B cell (primary cell): ENCODE measurements around the gene ETV6. TPM values are rescaled to one million over a fixed set of nuclear protein-coding genes. Genes with fewer than 3 reads are reported as not detected.

Source experiments
- ATAC-seq: fragments of 200-7000 bp; cut with Tn5 transposase; one replicate; pipeline ENCODE4 v1.10.0; 2021; ENCODE audit warnings: low read depth, mild to moderate bottlenecking, moderate number of reproducible peaks, moderate library complexity
- CTCF ChIA-PET: fragments of 350-600 bp; sonication (Branson Sonifier 250); formaldehyde crosslinking; loops from one replicate; lab custom pipeline; 2021; ENCODE audit warnings: antibody characterized with exemption, inconsistent platforms; lab: Charles Lee
- POLR2A ChIA-PET: fragments of 350-600 bp; sonication (Branson Sonifier 250); formaldehyde crosslinking; loops from one replicate; lab custom pipeline; 2021; ENCODE audit warnings: antibody characterized with exemption; lab: Charles Lee
- DNase-seq: peaks from one replicate; pipeline ENCODE4 v3.0.0; 2013
- H2AFZ ChIP-seq: 2 replicates; pipeline ENCODE4 v1.6.1; 2012; ENCODE audit warnings: mild to moderate bottlenecking, low read depth, low read length; ENCODE audit not compliant: insufficient read depth, poor library complexity, severe bottlenecking
- H3K27ac ChIP-seq, 2 donors: 1 replicate in 1 of 2; 2 replicates in 1 of 2; pipeline ENCODE4 v1.5.1; 2012 to 2013; ENCODE audit warnings: low read length in 2 of 2, mild to moderate bottlenecking in 2 of 2, moderate library complexity in 1 of 2
- H3K27me3 ChIP-seq, 4 experiments: fragments of 200-600 bp in 1 of 4; sonication (generic) in 1 of 4; replicated peaks in 1 of 4; 1 replicate in 2 of 4; 2 replicates in 2 of 4; pipeline versions ENCODE4 v1.6.1 to v1.7.0; 2013 to 2016; ENCODE audit warnings: low read length in 3 of 4, mild to moderate bottlenecking in 2 of 4, mixed read lengths in 1 of 4, moderate library complexity in 1 of 4; ENCODE audit not compliant: insufficient read depth in 4 of 4, control insufficient read depth in 3 of 4; ENCODE audit errors: control extremely low read depth in 1 of 4
- H3K36me3 ChIP-seq, 2 experiments: replicated peaks in 1 of 2; 1 replicate in 1 of 2; 2 replicates in 1 of 2; pipeline versions ENCODE4 v1.6.1 to v1.7.1; 2013; ENCODE audit warnings: low read length in 1 of 2; ENCODE audit not compliant: insufficient read depth in 2 of 2, control insufficient read depth in 1 of 2; ENCODE audit errors: control extremely low read depth in 1 of 2, extremely low read depth in 1 of 2
- H3K4me1 ChIP-seq, 2 donors: fragments of 200-600 bp in 1 of 2; sonication (generic) in 1 of 2; 1 replicate in 1 of 2; 2 replicates in 1 of 2; pipeline versions ENCODE4 v1.5.1 to v1.6.1; 2013 to 2017; ENCODE audit warnings: low read length in 2 of 2; ENCODE audit not compliant: control insufficient read depth in 2 of 2, insufficient read depth in 2 of 2
- H3K4me2 ChIP-seq: replicated peaks from 2 replicates; pipeline ENCODE3; 2012; ENCODE audit warnings: mild to moderate bottlenecking, low read depth, low read length; ENCODE audit not compliant: poor library complexity, severe bottlenecking
- H3K4me3 ChIP-seq, 5 experiments: fragments of 200-600 bp in 1 of 5; sonication (generic) in 1 of 5; 1 replicate in 3 of 5; 2 replicates in 2 of 5; pipeline versions ENCODE4 v1.5.1 to v1.7.0; 2011 to 2016; ENCODE audit warnings: low read length in 4 of 5, mild to moderate bottlenecking in 4 of 5, low read depth in 2 of 5, control low read depth in 1 of 5, moderate library complexity in 1 of 5; ENCODE audit not compliant: insufficient read depth in 1 of 5; ENCODE audit errors: control extremely low read depth in 1 of 5, extremely low read depth in 1 of 5
- H3K79me2 ChIP-seq: fragments of 200-600 bp; sonication (generic); one replicate; pipeline ENCODE4 v1.6.0; 2016; ENCODE audit warnings: low read length; ENCODE audit not compliant: control insufficient read depth, insufficient read depth
- H3K9ac ChIP-seq: fragments of 200-600 bp; sonication (generic); 2 replicates; pipeline ENCODE4 v1.6.1; 2017; ENCODE audit warnings: mild to moderate bottlenecking, low read length, moderate library complexity
- H3K9me3 ChIP-seq, 3 donors: one replicate each; pipeline versions ENCODE4 v1.6.1 to v1.7.1; 2013; ENCODE audit warnings: low read length in 2 of 3; ENCODE audit not compliant: control insufficient read depth in 2 of 3, insufficient read depth in 1 of 3; ENCODE audit errors: control extremely low read depth in 1 of 3
- H4K20me1 ChIP-seq: 2 replicates; pipeline ENCODE4 v1.6.0; 2012; ENCODE audit warnings: mild to moderate bottlenecking, low read length; ENCODE audit not compliant: insufficient read depth, control insufficient read depth, poor library complexity, severe bottlenecking
- H3K27ac Mint-ChIP-seq: one replicate; pipeline ENCODE4 v1.8.0; 2021; ENCODE audit warnings: mixed read lengths
- H3K27me3 Mint-ChIP-seq: one replicate; pipeline ENCODE4 v1.8.0; 2021; ENCODE audit warnings: mixed read lengths
- H3K4me1 Mint-ChIP-seq: one replicate; pipeline ENCODE4 v1.8.0; 2021; ENCODE audit warnings: mixed read lengths
- H3K4me3 Mint-ChIP-seq: one replicate; pipeline ENCODE4 v1.8.0; 2021; ENCODE audit warnings: mixed read lengths
- H3K9me3 Mint-ChIP-seq: one replicate; pipeline ENCODE4 v1.8.0; 2022; ENCODE audit warnings: mixed read lengths; ENCODE audit not compliant: insufficient read depth
- EZH2 ChIP-seq: IDR thresholded peaks from 2 replicates; pipeline ENCODE4 v1.6.1; 2012; ENCODE audit warnings: borderline replicate concordance, low read depth, mild to moderate bottlenecking, moderate library complexity, low read length; ENCODE audit not compliant: insufficient read depth, poor library complexity, severe bottlenecking
- WGBS: methylation state at CpG from one replicate; pipeline ENCODE4 v1.1.5; 2013; ENCODE audit warnings: missing lambda C conversion rate; ENCODE audit not compliant: insufficient coverage; 5-methylcytosine and 5-hydroxymethylcytosine counted together
- intact Hi-C: fragments of 100-400 bp; cut with micrococcal nuclease; formaldehyde crosslinking; loops from one replicate; pipeline ENCODE4 v1.10.0; 2022
- polyA plus RNA-seq: library from polyadenylated mRNA; depleted of rRNA; stranded (reverse); fragments of >200 nt; gene quantifications from 2 replicates; pipeline ENCODE4 v1.2.3, GENCODE V29; 2012
- total RNA-seq, 2 donors: library from RNA; stranded (reverse); fragments of 120-200 nt in 1 of 2; gene quantifications; 1 replicate in 1 of 2; 2 replicates in 1 of 2; pipeline versions ENCODE4 v1.2.3 to v1.2.4, GENCODE V29; 2013 to 2022
- TF ChIP-seq, protein P1 (sequence below): fragments of 200-600 bp; IDR thresholded peaks from one replicate; pipeline ENCODE4 v1.8.0; 2022; ENCODE audit warnings: antibody characterized with exemption, mild to moderate bottlenecking

Gene ETV6
- total and polyA plus RNA-seq, 2 donors (not counting 1 experiment from before 2014, with no cell fraction given), result 17.4 to 123 TPM

DNA sequence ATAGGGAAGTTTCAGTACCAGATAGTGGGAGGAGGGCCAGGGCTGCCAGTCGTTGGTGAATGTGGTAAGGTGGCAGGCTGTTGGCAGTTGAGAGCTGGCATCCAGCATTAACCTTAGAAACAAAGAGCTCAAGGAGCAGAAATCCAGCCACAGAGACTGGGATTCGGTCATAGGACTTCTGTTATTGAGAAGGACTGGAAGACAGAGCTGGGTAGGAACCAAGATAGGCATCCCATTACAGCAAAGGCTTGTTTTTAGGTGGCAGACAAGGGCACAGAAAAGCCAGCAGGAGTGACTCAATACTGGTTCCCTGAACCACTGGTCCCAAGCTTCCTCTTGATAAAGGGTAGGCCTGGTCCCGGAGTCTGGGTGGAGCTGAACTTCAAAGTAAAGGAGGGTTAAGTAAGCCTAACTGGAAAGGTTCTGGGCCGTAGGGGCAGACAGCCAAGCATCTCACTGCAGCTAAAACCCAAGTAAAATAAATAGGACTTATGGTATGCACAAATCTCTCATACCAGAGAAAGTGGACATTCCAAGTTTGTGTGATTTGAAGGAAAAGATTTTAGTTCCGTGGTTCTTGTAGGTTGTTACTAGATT lies 147.9 kb downstream of the ETV6 start:
- H3K4me3 ChIP-seq, result no peak overlapping the region
- H2AFZ ChIP-seq, result no peak overlapping the region
- H3K27me3 ChIP-seq, result no peaks in the 10 kb centered on the region
- ChIA-PET POLR2A (no interaction called here), CTCF (interaction anchor here (1.1 kb wide), 1 partner anchor 11 kb away, joined by 3 read pairs; no protein-coding TSS in a partner anchor)
- Mint-ChIP-seq H3K4me1 (peaks cover 52% of the 10 kb centered on the region), H3K27me3 (no peaks in the 10 kb centered on the region), H3K4me3 (no peak overlapping the region), H3K27ac (no peak overlapping the region), H3K9me3 (no peaks in the 10 kb centered on the region)
- no peak for TF ChIP-seq EZH2
- TF ChIP-seq, protein P1, sequence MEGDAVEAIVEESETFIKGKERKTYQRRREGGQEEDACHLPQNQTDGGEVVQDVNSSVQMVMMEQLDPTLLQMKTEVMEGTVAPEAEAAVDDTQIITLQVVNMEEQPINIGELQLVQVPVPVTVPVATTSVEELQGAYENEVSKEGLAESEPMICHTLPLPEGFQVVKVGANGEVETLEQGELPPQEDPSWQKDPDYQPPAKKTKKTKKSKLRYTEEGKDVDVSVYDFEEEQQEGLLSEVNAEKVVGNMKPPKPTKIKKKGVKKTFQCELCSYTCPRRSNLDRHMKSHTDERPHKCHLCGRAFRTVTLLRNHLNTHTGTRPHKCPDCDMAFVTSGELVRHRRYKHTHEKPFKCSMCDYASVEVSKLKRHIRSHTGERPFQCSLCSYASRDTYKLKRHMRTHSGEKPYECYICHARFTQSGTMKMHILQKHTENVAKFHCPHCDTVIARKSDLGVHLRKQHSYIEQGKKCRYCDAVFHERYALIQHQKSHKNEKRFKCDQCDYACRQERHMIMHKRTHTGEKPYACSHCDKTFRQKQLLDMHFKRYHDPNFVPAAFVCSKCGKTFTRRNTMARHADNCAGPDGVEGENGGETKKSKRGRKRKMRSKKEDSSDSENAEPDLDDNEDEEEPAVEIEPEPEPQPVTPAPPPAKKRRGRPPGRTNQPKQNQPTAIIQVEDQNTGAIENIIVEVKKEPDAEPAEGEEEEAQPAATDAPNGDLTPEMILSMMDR, result no peak
- no peaks in the 10 kb centered on the region for H3K9me3 ChIP-seq
- H3K4me2 ChIP-seq, result no peak overlapping the region
- H3K36me3 ChIP-seq, result peaks cover 1 to 3% of the 10 kb centered on the region in 2 experiments
- ATAC-seq (no peak), DNase-seq (no peak)
- peaks cover 54% of the 10 kb centered on the region for H3K79me2 ChIP-seq
- H3K27ac ChIP-seq, result no peak overlapping the region
- WGBS, result 18% methylated on average over 2 of the region's 5 CpGs
- peaks cover 8% of the 10 kb centered on the region for H4K20me1 ChIP-seq
- intact Hi-C loops, result no loop called here
- H3K4me1 ChIP-seq, result peaks cover 10 to 12% of the 10 kb centered on the region in 2 donors
- H3K9ac ChIP-seq, result no peak overlapping the region

DNA sequence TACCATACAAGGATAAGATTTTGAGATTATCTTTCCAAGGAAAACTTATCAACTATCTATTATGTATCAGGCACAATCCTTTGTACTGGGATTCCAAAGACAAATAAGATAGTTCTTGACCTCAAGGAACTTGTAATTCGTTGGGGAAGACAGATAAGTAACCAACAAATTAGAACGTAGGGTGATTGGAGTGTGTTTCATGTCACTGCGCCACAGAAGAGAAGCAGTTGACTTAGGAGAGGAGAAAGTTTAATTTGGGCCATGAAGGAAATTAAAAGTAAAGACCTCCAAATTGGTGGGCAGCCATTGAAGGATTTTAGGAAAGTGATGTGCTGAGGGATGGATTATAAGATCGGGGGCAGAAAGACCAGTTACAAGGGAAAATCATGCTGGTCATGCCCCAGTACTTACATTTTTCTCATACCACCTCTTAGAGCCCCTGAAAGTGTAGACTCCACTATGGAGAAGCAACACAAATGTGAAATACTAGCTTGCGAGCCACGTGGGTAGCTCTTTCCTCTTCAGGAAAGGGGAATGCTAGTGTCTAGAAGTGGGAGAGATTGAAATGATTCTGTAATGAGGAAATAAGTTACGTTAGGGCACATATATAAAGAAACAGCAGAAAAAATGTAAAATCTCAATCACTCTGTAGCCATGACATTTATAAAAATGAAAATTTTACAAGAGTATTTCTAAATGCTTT lies 148.7 kb downstream of the ETV6 start:
- 71% methylated on average over 3 of the region's 7 CpGs for WGBS
- peaks cover 1 to 3% of the 10 kb centered on the region in 2 experiments for H3K36me3 ChIP-seq
- H3K27me3 ChIP-seq, result no peaks in the 10 kb centered on the region
- H3K79me2 ChIP-seq, result peaks cover 52% of the 10 kb centered on the region
- DNase-seq (no peak), ATAC-seq (no peak)
- no peaks in the 10 kb centered on the region for H3K9me3 ChIP-seq
- CTCF ChIA-PET, result interaction anchor here (1.1 kb wide), 1 partner anchor 10 kb away, joined by 3 read pairs; no protein-coding TSS in a partner anchor
- no peak overlapping the region for H3K4me3 ChIP-seq
- POLR2A ChIA-PET, result no interaction called here
- H3K4me2 ChIP-seq, result no peak overlapping the region
- peaks cover 10 to 12% of the 10 kb centered on the region in 2 donors for H3K4me1 ChIP-seq
- no peak overlapping the region for H3K27ac Mint-ChIP-seq
- H3K9ac ChIP-seq, result no peak overlapping the region
- no peaks in the 10 kb centered on the region for H3K27me3 Mint-ChIP-seq
- H4K20me1 ChIP-seq, result peaks cover 6% of the 10 kb centered on the region
- H3K27ac ChIP-seq, result no peak overlapping the region
- peaks cover 52% of the 10 kb centered on the region for H3K4me1 Mint-ChIP-seq
- intact Hi-C loops, result no loop called here
- H3K4me3 Mint-ChIP-seq, result no peak overlapping the region
- no peak for TF ChIP-seq EZH2
- TF ChIP-seq, protein P1, result no peak
- H2AFZ ChIP-seq, result no peak overlapping the region
- no peaks in the 10 kb centered on the region for H3K9me3 Mint-ChIP-seq
